HG03064 (cell line): ENCODE data around the gene CHPT1.
"Not testable (repeated sequence)": the region's sequence is repeated elsewhere in the genome, so short reads cannot be mapped to it uniquely, and the experiment has no call there.

Experiments
- ATAC-seq: cut with Tn5 transposase; IDR thresholded peaks from one replicate; pipeline ENCODE4 v1.9.1; 2021; ENCODE audit warnings: low read depth; ENCODE audit not compliant: unreplicated experiment

Gene CHPT1

DNA sequence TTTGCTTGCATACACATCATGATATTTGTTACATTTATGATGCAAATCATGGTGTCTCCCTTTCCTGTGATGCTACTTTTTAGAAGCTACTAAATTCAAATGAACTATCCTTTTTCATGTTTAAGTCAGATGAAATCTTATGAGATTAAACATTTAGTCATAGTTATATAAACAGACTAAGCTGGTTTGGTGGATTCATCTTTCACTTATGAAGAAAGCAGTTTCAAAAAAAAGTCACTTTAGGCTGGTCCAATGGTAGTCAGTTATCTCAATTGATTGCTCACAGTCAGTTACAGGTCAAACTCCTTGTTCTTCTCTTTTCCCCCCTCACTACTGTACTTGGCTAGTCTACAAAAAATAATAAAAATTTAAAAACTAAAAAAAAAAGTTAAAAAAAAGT is 22.1 kb downstream of the CHPT1 start:
- ATAC-seq: no peak

DNA sequence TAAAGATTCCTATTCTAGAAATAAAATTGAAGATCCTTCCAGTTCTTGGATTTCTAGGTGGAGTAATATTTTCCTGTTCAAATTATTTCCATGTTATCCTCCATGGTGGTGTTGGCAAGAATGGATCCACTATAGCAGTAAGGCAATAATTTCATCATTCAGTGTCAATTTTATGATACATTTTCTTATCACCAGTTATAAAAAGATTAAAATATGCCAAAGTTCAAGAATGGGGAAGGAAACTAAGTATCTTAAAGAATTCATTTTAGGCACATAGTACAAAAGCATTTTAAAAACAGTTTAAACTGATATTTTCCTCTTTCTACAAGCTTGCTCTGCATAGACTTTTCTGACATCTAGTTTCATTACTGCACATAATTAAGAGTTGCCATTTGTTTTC is 22.7 kb downstream of the CHPT1 start:
- ATAC-seq: no peak

DNA sequence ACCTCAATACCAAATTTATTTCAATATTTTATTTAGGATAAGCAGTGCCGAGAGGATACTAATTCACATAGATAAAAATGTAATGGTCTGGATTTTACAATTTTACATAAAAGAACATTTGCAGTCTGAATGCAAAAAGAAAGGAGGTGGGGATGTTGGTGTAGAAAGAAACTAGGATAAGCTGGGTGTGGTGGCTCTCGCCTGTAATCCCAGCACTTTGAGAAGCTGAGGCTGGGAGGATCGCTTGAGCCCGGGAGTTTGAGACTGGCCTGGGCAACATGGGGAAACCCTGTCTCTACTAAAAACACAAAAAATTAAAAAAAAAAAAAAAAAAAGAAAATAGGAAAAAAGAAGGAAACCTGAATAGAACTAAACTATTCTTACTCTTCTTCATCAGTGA is 25.0 kb downstream of the CHPT1 start:
- ATAC-seq: no peak

DNA sequence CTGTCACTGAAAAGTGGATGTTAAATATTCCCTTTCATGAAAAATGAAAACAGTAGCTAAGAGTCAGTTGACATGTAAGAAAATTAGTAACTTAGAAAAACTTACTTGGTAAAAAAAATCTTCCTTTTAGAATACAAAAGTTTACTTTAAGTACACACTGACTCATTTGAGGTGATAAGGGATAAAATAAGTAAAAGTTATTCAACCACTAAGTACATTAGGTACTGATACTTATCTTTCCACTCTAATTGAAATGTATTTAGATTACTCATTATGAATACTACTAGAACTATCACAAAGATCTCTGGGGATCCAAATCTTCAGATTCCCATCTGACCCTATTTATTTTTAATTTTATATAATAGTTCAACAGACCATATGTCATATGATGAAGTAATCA is 29.7 kb downstream of the CHPT1 start:
- no peak for ATAC-seq

DNA sequence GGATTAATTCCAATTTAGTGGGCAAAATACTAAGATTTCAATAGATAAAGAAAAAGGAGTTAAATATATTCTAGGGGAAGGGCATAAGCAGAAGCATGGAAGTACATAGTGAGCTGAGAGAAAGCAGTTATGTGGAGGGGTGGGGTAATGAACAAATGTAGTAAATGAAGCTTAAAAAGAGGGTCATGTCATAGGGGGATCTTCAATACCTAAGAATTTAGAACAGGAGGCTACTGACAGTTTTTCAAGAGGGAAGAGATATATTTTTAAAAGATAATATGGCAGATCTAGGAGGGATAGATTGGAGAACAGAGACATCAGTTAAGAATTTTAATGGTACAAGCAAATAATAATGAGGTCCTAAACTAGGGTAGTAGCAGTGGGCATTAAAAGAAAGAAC is 32.4 kb downstream of the CHPT1 start:
- no peak for ATAC-seq

DNA sequence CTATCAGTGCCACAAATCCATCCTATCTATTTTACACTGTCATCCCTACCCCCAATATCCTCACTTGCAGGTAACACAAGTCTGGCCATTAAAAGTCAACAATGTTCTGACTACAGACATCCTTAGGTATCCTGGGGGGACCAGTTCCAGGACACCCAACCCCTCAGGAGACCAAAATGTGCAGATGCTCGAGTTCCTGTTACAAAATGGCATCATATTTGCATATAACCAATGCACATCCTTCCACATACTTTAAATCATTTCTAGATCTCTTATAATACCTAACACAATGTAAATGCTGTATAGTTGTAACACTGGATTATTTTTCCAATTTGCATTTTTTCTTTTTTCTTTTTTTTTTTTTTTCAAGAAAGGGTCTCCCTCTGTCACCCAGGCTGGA is 34.9 kb downstream of the CHPT1 start:
- ATAC-seq: no peak

DNA sequence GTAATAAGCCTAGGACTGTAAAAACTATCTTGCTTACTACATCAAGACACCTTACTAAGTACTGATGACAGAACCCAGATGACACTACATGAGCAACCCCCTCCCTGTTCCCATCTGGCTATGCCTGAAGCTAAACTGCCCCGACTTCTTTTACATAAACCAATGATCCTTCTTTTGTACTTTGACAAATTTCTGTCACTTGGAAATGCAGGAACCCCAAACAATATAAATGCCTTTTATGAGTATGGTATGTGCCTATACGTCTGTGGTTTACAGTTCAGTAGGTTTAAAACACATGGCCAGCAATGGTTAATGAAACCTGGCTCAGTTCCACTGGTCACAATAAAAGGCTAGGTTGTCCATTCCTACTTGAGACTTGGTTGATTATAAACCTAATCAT is 35.7 kb downstream of the CHPT1 start:
- no peak for ATAC-seq

DNA sequence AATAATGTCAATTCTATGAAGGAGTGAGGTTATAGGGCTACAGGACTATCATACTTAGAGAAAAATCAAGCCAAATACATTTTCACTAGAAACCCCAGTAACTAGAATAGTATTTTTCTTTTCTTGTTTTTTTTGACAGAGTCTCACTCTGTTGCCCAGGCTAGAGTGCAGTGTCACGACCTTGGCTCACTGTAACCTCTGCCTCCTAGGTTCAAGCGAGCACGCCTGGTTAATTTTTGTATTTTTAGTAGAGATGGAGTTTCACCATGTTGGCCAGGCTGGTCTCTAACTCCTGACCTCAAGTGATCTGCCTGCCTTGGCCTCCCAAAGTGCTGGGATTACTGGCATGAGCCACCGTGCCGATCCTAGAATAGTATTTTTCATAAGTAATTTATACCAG is 37.0 kb downstream of the CHPT1 start:
- ATAC-seq: not testable (repeated sequence)

DNA sequence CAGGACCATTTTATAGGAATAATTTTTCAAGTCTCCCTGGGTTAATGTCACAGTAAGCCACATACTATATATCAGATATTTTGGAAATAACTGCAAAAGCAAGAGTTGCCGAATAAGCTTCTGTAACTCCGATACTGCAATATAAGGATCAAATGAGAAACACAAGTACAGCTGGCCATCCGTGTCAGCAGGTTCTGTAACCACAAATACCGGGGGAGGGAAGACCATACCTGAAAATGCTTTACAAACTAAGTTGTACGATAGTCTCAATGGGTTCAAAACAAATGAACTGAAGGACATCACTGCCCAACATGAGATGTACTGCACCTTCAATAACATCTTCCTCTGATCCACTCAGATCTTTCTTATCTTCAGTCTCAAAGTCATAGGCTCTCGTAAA is 40.0 kb downstream of the CHPT1 start:
- no peak for ATAC-seq

DNA sequence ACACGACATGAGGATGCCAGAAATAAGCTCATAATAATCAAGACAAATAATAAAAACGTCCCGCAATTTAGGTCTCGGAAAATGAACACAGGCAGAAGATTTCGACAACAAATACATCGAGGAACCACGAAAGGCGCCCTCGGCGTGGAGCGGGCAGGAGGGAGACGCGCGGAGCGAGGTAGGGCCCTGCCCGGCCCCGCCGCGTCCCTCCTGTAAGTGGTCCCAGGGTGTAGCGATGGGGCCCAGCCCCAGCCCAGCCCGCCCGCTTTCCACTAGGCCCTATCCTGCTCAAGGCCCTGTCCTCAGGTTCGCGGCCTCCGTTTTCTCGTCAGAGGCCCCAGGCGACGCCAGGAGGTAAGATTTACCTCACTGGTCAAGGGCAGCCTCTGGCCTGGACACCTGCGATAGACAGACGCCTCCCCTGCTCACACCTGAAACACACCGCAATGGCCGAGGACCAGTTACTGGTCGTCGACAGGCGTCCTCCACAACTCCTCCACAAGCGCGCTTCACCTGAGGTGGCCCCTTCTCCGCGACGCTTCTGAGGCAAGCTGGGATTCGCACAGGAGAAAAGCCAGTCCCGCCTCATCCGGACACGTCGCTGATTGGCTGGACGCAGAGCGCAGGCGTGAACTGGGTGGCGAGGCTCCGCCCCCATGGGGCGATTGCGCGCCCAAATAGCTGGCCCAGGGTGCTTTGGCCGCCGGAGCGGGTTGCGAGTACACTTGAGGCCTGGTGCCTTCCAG is 41.7 kb downstream of the CHPT1 start, which contains the start of gene SYCP3:
SYCP3 (minus strand) TSS at position 543 of the 746 bp plus-strand sequence. CDS start 1,527 bp downstream, outside the sequence.
- no peak for ATAC-seq

DNA sequence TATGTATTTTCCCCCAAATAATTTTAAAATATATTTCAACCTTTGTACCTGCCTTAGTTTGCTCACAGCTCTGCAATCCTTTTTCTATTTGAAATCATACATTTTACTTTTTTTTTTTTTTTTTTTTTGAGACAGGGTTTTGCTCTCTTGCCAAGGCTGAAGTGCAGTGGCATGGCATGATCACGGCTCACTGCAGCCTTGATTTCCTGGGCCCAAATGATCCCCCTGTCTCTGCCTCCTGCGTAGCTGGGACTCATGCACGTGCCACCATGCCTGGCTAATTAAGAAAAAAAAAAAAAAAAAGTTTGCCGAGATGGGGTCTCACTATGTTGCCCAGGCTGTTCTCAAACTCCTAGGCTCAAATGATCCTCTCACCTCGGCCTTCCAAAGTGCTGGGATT is 43.1 kb downstream of the CHPT1 start:
- ATAC-seq: no peak

DNA sequence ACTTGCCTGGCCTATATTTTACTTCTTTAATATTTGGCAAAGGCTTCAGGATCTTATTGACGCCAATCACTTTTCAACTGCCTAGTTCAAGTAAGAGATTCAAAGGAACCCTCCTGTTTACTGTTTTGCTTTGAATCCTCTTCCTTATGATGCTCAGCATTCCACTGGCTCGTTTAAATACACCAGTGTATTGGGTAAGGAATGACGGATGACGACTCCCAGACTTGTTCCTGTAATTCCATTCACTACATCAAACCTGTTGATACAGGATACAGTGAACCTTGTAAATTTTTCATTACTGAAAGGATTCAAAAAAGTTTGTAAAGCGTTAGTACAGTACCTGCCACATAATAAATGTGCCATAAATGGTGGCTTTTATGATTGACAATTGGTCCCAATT is 43.5 kb downstream of the CHPT1 start:
- ATAC-seq: no peak

DNA sequence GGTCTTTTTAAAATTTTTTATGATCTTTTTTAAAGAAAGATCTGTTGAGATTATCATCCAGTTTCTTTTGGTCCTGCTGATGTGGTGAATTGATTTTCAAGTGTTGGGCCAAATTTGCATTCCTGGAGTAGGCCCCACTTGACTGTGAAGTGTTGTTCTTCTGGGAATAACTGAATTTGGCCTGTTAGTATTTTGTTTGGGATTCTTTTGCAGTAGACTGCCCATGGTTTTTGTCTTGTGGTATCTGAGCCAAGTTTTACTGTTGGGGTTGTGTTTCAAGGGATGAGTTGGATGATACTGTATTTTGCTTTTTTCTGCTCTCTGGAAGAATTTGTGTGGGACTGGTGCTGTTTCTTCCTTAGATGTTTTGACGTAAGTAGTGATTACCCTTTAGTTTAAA is 45.8 kb downstream of the CHPT1 start:
- ATAC-seq: no peak

DNA sequence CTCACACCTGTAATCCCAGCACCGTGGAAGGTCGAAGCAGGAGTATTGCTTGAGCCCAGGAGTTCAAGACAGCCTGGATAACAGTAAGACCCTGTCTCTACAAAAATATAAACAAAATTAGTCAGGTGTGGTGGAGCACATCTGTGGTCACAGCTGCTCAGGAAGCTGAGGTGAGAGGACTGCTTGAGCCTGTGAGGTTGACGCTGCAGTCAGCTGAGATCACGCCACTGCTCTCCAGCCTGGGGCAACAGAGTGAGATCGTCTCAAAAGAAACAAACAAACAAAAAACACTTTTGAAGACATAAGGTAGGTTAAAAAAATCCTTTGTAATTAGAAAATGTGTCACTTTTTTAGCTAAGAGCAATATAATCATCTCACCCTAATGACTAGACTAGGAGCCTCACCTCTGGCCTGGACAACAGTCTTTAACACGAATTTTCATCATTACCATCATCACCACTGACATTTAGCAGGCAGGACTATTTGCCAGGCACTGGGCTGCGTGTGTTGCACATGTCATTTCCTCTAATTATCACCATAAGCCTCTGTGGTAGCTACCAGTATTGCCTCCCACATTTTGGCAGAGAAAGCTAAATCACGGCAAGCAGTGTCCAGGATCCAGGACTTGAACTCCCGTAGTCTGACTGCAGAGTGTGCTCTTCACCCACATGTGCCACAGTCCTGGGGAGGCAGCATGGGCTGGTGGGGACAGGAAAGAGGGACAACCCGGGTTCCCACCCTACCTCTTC is 46.5 kb downstream of the CHPT1 start:
- peak; percentile 98 for ATAC-seq

DNA sequence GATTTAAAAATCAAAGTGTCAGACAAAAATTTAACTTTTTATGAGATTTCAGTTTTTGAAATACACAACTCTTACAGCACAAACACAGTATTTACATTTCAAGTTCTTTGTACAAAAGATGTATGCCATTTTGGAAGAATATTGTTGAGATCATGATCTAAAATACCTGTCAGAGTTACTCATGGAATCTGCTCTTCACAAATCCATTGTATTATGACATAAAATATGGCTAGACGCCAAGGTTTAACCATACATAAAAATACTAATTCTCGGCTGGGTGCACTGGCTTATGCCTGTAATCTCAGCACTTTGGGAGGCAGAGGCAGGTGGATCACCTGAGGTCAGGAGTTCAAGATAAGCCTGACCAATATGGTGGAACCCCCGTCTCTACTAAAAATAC is 48.0 kb downstream of the CHPT1 start:
- ATAC-seq: no peak

DNA sequence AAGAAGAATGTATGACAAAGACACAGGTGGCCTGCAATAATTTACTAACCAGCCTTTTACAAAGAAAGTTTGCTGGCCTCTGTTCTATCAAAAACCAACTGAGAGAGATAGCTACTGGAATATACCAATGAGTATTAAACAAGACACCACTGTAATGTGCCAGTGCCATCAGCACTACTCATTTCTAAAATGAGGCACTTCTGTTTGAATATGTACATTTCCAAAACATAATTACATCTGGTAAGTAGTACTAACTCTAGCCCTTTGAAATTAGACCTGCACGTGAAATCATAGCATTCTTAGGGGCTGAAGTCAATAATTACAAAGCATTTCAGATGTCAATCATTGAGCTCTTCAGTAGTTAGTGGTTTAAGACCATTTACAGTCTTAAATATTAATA is 48.8 kb downstream of the CHPT1 start:
- no peak for ATAC-seq

DNA sequence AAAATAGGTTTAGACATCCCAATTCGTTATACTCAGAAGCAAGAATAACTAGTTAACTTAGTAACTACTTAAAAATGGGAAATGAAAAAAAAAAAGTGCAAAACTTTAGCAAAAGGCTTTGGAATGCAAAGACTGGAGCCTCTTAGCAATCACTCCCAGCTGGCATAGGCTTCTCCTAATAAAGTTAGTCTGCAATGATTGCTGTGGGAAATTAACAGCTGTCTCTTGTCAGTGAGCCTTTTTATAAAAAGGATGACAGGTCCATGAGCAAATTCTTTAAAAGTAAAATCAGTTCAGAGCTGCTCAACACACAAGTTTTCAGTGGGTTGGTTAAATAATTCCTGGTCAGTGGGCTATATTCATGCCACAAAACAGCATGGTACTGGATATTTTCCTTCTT is 49.2 kb downstream of the CHPT1 start:
- ATAC-seq: no peak

DNA sequence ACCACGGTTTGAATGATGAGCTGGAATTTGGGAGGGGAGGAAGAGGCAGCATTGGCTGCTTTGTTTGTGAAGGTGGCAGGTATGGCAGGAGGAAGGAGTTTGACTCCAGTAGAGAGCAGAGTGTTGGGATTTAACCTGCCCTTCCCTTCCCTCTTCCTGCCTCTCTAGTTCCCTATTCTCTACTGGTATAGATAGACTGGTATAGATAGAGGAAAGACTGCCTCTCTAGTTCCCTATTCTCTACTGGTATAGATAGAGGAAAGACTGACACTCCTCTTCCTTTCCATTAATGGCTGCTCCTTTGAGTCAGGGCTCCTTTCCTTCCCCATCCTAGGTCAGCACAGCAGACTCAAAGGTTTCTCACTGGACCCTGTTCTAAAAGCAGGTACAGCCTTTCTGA is 50.3 kb downstream of the CHPT1 start:
- no peak for ATAC-seq

DNA sequence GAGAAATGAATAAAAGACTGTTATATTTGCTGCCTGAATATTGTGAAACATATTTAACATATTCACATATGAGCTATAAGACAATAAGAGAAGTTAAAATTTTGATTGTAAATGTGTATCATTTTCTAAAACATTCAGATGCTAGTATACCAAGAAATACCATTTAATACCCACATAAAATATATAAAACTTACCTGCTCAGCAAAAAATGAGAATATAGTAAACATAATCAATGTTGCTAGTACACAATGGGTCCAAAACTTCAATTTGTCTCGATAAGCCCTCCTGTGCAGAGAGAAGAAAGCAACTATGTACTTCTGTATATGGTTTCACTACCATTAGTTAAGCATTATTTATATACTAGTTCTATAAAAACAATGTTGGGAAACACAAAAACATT is 51.5 kb downstream of the CHPT1 start:
- no peak for ATAC-seq

DNA sequence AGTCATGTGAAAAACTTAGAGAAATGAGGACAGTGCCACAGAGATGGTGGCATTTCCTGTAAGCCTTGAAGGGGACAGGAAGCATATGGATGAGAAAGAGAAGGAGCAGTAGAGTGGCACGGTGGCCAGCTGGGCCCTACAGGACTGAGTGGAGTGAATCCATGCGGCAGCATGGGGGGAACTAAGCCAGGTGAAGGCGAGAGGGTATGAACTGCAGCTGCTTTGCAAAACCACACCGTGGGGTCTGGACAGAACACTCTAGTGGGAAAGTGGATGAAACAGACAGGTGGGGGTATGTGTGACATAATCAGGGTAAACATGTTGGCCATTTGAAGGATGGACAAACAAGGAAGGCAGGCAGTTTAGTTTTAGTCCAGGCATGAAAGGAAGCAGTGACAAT is 52.2 kb downstream of the CHPT1 start:
- no peak for ATAC-seq

DNA sequence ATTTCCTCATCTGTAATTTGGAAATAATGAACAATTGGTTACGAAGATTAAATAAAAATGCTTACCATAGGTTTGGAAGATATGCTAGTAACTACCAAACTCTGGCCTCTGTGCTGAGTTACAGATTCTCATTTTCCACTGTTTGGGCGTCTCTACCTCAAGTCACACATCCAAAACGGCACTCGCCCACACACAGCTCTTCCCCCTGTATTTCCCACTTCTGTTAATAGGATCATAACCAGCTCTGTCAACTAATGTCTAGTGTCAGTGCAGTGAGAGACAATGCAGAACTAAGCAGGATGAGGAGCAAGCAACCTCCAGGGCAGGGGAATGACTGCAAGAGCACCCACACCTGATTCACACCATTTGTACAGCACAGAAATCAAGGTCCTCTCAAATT is 52.7 kb downstream of the CHPT1 start:
- ATAC-seq: no peak

DNA sequence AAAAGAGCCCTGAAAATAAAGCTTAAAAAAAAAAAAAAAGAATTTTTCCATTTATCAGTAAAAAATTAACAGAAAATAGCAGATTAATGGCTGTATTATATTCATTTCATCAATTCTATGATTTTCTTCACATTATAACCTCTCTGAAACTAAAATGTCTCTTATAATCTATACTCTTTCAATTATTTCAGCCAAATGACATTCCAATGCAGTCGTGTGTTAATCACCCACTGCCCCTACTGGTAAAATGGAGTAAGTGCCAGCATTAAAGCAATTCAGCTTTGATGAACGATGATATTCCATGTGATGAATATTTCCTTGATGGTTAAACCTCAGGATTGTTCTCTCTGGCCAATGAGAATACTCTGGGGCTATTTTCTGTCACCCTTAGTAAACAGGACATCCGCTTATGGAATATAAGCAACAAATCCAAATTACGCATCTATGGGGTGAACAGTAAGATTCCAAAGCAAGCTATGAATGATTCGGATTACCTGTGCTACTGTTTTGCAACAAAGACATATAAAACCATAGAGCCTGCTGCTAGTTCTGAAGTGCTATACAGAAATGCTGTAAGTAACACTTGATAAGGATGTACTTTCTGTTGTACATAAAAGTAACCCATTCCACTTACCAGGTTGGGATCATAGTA is 62.1 kb downstream of the CHPT1 start:
- no peak for ATAC-seq
